GM12878 (cell line): ENCODE measurements around the gene SLC16A6. TPM values are rescaled to one million over a fixed set of nuclear protein-coding genes. Genes with fewer than 3 reads are reported as not detected.

Source experiments
- ATAC-seq: fragments of 200-7000 bp; cut with Tn5 transposase; 3 replicates; pipeline ENCODE4 v1.9.1; 2020; ENCODE audit warnings: mild to moderate bottlenecking, moderate library complexity
- BruUV-seq: library from RNA; stranded (reverse); fragments of 400-500 nt; replicated peaks from 2 replicates; lab custom pipeline; 2021; lab: Mats Ljungman, UMichigan
- CTCF ChIA-PET: fragments of 300-600 bp; sonication (Branson Sonifier 250); formaldehyde crosslinking; extraction: SDS; loops from one replicate; lab custom pipeline; 2021; ENCODE audit warnings: inconsistent platforms; lab: Yijun Ruan, JAX
- POLR2A ChIA-PET: fragments of 350-600 bp; formaldehyde crosslinking; extraction: SDS; loops from one replicate; lab custom pipeline; 2021; ENCODE audit warnings: inconsistent platforms; lab: Charles Lee
- RAD21 ChIA-PET: fragments of 300-600 bp; sonication (Branson Sonifier 250); formaldehyde crosslinking; loops from one replicate; lab custom pipeline; 2023; ENCODE audit warnings: antibody characterized with exemption; ENCODE audit not compliant: unreplicated experiment; lab: Charles Lee
- SMC1A ChIA-PET: fragments of 300-600 bp; sonication (Branson Sonifier 250); formaldehyde crosslinking; loops from one replicate; lab custom pipeline; 2023; ENCODE audit not compliant: unreplicated experiment, uncharacterized antibody; lab: Charles Lee
- DNase-seq: peaks from one replicate; pipeline ENCODE4 v3.0.0-alpha.2; 2011; ENCODE audit warnings: low read depth, low spot score
- FAIRE-seq: peaks from 3 replicates; lab custom pipeline; 2011; peaks lifted over from hg19 to GRCh38; lab: Jason Lieb, UNC
- H2AFZ ChIP-seq: 2 replicates; pipeline ENCODE4 v1.6.0; 2011; ENCODE audit warnings: low read depth, low read length, control low read depth; ENCODE audit not compliant: control insufficient read depth
- H3K27ac ChIP-seq: 2 replicates; pipeline ENCODE4 v1.5.1; 2011; ENCODE audit warnings: control low read depth; ENCODE audit not compliant: control insufficient read depth, insufficient read depth
- H3K27me3 ChIP-seq, 2 experiments: replicated peaks in 1 of 2; 2 replicates each; pipeline versions ENCODE4 v1.6.0 to v1.6.1; 2011; ENCODE audit warnings: low read length in 1 of 2; ENCODE audit not compliant: control insufficient read depth in 2 of 2, insufficient read depth in 2 of 2
- H3K36me3 ChIP-seq, 2 experiments: 2 replicates each; pipeline ENCODE4 v1.5.1; 2011; ENCODE audit warnings: low read length in 1 of 2; ENCODE audit not compliant: control insufficient read depth in 2 of 2, insufficient read depth in 2 of 2
- H3K4me1 ChIP-seq: 2 replicates; pipeline ENCODE4 v1.6.1; 2011; ENCODE audit warnings: mild to moderate bottlenecking, low read length, moderate library complexity, mixed read lengths; ENCODE audit not compliant: control insufficient read depth, insufficient read depth
- H3K4me2 ChIP-seq: 2 replicates; pipeline ENCODE4 v1.6.0; 2011; ENCODE audit warnings: control low read depth; ENCODE audit not compliant: control insufficient read depth, insufficient read depth
- H3K4me3 ChIP-seq: fragments of 200-600 bp; sonication (generic); 2 replicates; pipeline ENCODE4 v1.5.1; 2016
- H3K79me2 ChIP-seq: 2 replicates; pipeline ENCODE4 v1.6.0; 2011; ENCODE audit warnings: low read length; ENCODE audit not compliant: control insufficient read depth, insufficient read depth
- H3K9ac ChIP-seq: 2 replicates; pipeline ENCODE4 v1.8.0; 2011; ENCODE audit warnings: low read length, control low read depth, mixed read lengths; ENCODE audit not compliant: control insufficient read depth, insufficient read depth
- H3K9me3 ChIP-seq: replicated peaks from 3 replicates; pipeline ENCODE4 v1.5.1; 2011; ENCODE audit warnings: mild to moderate bottlenecking, low read length; ENCODE audit not compliant: control insufficient read depth, insufficient read depth
- H4K20me1 ChIP-seq: 2 replicates; pipeline ENCODE4 v1.6.0; 2011; ENCODE audit not compliant: control insufficient read depth, insufficient read depth
- BCL11A ChIP-seq: IDR thresholded peaks from 2 replicates; pipeline ENCODE4 v1.6.1; 2011; ENCODE audit warnings: low read depth, low read length
- CHD4 ChIP-seq: fragments of 200-600 bp; sonication (generic); IDR thresholded peaks from 2 replicates; pipeline ENCODE4 v1.6.1; 2016; ENCODE audit warnings: mild to moderate bottlenecking
- CREM ChIP-seq: IDR thresholded peaks from 2 replicates; pipeline ENCODE4 v1.6.1; 2014; ENCODE audit warnings: antibody characterized with exemption, low read depth
- HDAC2 ChIP-seq: fragments of 200-600 bp; sonication (generic); IDR thresholded peaks from 2 replicates; pipeline ENCODE4 v1.6.1; 2017
- NR2F1 ChIP-seq: fragments of 450-650 bp; conservative IDR thresholded peaks from 2 replicates; pipeline ENCODE4 v1.6.1; 2017; ENCODE audit warnings: mild to moderate bottlenecking
- SIN3A ChIP-seq: IDR thresholded peaks from 2 replicates; pipeline ENCODE4 v1.6.1; 2012; ENCODE audit warnings: low read depth, low read length, improper control_type of control experiment
- ZNF207 ChIP-seq: fragments of 450-650 bp; IDR thresholded peaks from 2 replicates; pipeline ENCODE4 v1.6.1; 2014; ENCODE audit warnings: antibody characterized with exemption, mild to moderate bottlenecking, borderline replicate concordance
- ZNF217 ChIP-seq: fragments of 450-650 bp; IDR thresholded peaks from 2 replicates; pipeline ENCODE4 v1.6.1; 2017; ENCODE audit warnings: antibody characterized with exemption, mild to moderate bottlenecking
- WGBS: methylation state at CpG from one replicate; pipeline ENCODE4 v1.1.6; 2016; ENCODE audit warnings: low lambda C conversion rate; ENCODE audit not compliant: insufficient replicate concordance, insufficient coverage; ENCODE audit errors: missing lambda C conversion rate; 5-methylcytosine and 5-hydroxymethylcytosine counted together
- in situ Hi-C: fragments of 300-500 bp; cut with MboI; formaldehyde crosslinking; loops from 9 replicates; pipeline ENCODE4 v1.14.3; 2018; ENCODE audit warnings: mixed read lengths
- intact Hi-C: fragments of 100-400 bp; cut with micrococcal nuclease; formaldehyde crosslinking; loops from one replicate; pipeline ENCODE4 v1.14.2; 2022; ENCODE audit not compliant: unreplicated experiment
- polyA plus RNA-seq, 11 experiments: library from polyadenylated mRNA; depleted of rRNA in 4 of 11; unstranded in 6 of 11; stranded (reverse) in 5 of 11; fragments of >200 nt; fragmentation: Nextera tagmentation in 4 of 11; fragmentation: Illumina TruSeq in 1 of 11; extraction: Ambion mirVana in 4 of 11; extraction: Trizol in 1 of 11; gene quantifications; 1 replicate in 1 of 11; 2 replicates in 10 of 11; pipeline versions ENCODE4 v1.2.1 to v1.2.3, GENCODE V29; 2011 to 2016; ENCODE audit warnings: inconsistent platforms in 2 of 11, missing spikeins in 2 of 11, low read depth in 1 of 11
- total RNA-seq, 4 experiments: library from RNA; depleted of rRNA in 3 of 4; stranded (reverse); fragments of >200 nt in 3 of 4; fragmentation: Illumina TruSeq in 1 of 4; extraction: Trizol in 1 of 4; gene quantifications; 2 replicates each; pipeline versions ENCODE4 v1.2.1 to v1.2.3, GENCODE V29; 2013 to 2021
- TF ChIP-seq, protein P1 (sequence below): IDR thresholded peaks from 2 replicates; pipeline ENCODE4 v1.6.1; 2011; ENCODE audit warnings: borderline replicate concordance, low read depth, mild to moderate bottlenecking, moderate library complexity, mixed read lengths, low read length; ENCODE audit not compliant: insufficient read depth; ENCODE audit errors: extremely low read length

Gene SLC16A6
- total and polyA plus RNA-seq, 10 of the 15 experiments (the other 5 are each of a cell fraction or from before 2014, with no cell fraction given) = 2.4 to 8.8 (median 6.0) TPM

DNA sequence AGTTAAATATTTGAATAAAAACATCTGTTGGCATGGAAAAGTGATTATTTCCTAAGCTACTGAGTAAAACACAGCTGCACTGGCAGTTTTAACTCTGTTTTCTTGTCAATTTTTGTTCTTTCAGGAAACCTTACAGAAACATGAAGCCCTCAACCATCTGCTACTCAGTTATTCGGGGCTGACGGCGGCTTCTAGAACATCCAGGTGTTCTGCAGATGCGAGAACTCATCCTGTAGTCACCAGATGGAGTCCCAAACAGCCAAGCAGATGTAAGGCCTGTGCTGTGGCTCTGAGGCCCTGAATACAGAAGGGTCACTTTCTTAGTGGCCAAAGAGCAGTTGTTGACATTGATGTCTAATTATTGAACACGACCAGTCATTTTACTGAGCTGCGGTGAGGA is 15.9 kb upstream of the SLC16A6 start:
- TF ChIP-seq ZNF207 (no peak), CHD4 (no peak), CREM (no peak), HDAC2 (no peak), SIN3A (no peak), ZNF217 (no peak), BCL11A (no peak)
- TF ChIP-seq, protein P1, sequence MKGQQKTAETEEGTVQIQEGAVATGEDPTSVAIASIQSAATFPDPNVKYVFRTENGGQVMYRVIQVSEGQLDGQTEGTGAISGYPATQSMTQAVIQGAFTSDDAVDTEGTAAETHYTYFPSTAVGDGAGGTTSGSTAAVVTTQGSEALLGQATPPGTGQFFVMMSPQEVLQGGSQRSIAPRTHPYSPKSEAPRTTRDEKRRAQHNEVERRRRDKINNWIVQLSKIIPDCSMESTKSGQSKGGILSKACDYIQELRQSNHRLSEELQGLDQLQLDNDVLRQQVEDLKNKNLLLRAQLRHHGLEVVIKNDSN = no peak
- TF ChIP-seq, all 136 proteins: peak for 0
- Histone ChIP-seq H3K27ac (no peak overlapping the region), H3K9ac (no peak overlapping the region), H3K4me3 (no peak overlapping the region), H3K4me1 (no peaks in the 10 kb centered on the region), H3K9me3 (no peaks in the 10 kb centered on the region), H3K4me2 (no peak overlapping the region), H3K79me2 (no peaks in the 10 kb centered on the region), H3K27me3 (no peaks in the 10 kb centered on the region), H3K36me3 (no peaks in the 10 kb centered on the region), H4K20me1 (no peaks in the 10 kb centered on the region), H2AFZ (no peak overlapping the region)
- SMC1A ChIA-PET = no interaction called here
- ATAC-seq = no peak
- in situ Hi-C loops = no loop called here
- CTCF ChIA-PET = interaction anchor here (0.9 to 1.0 kb wide), 2 partner anchors 10 to 131 kb away, joined by 3 to 4 read pairs; no protein-coding TSS in a partner anchor
- no peak for FAIRE-seq
- RAD21 ChIA-PET = no interaction called here
- POLR2A ChIA-PET = interaction anchor here (0.6 kb wide), 1 partner anchor 224 kb away, joined by 3 read pairs; no protein-coding TSS in a partner anchor
- intact Hi-C loops = no loop called here
- BruUV-seq = no TSS peak
- DNase-seq = no peak
- WGBS = 86% methylated on average over 6 of the region's 6 CpGs

DNA sequence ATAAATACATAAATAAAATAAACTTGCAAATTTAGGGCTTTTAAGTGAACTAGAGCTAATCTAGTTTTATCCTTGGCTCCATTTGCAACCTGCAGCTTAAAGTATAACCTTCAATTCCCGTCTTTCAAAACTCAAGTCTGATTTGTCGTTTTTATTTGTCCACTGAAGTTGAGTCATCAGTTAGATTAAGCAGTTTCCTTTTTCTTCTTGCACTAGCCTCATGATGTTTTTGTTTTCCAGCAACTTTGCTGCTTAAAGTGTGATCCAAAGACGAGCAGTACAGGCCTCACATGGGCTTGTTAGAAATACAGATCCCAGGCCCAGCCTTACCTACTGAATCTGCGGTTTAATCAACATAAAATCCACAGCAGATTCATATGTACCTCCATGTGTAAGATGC is 14.2 kb upstream of the SLC16A6 start:
- ChIA-PET CTCF (interaction anchor here (0.6 to 3.1 kb wide), 3 partner anchors 12 to 225 kb away, joined by 3 to 9 read pairs (median 3); no protein-coding TSS in a partner anchor), RAD21 (no interaction called here), POLR2A (no interaction called here), SMC1A (no interaction called here)
- BruUV-seq = no TSS peak
- H2AFZ ChIP-seq = no peak overlapping the region
- no peaks in the 10 kb centered on the region for H3K4me1 ChIP-seq
- no peak for FAIRE-seq
- no peak for ATAC-seq
- no peak overlapping the region for H3K4me3 ChIP-seq
- H3K9me3 ChIP-seq = no peaks in the 10 kb centered on the region
- H3K9ac ChIP-seq = no peak overlapping the region
- H3K27ac ChIP-seq = no peak overlapping the region
- intact Hi-C loops = no loop called here
- no peaks in the 10 kb centered on the region for H3K36me3 ChIP-seq
- H3K4me2 ChIP-seq = no peak overlapping the region
- TF ChIP-seq NR2F1 = no peak
- TF ChIP-seq, all 136 proteins: peak for 0
- no peaks in the 10 kb centered on the region for H4K20me1 ChIP-seq
- H3K27me3 ChIP-seq = no peaks in the 10 kb centered on the region
- no peaks in the 10 kb centered on the region for H3K79me2 ChIP-seq
- DNase-seq = no peak
- WGBS = 78% methylated on average over 4 of the region's 4 CpGs
- in situ Hi-C loops = no loop called here
